Measurements from ENCODE around the gene SMG6. TPM values are rescaled to one million over a fixed set of nuclear protein-coding genes. Genes with fewer than 3 reads are reported as not detected.

The SMG6 gene
- polyA plus RNA-seq, 1 of the 3 experiments (the other 2 are of a cell fraction), result 15.7 TPM

- peak overlapping the region; percentile 33 to 47 for H3K27ac ChIP-seq (ENCODE audit: low read depth in 2 of 2, low read length in 1 of 2)
- no peaks in the 10 kb centered on the region for H4K20me1 ChIP-seq (ENCODE audit: insufficient read depth)
- POLR2A ChIA-PET, result no interaction called here
- 74% methylated on average over 3 of the region's 3 CpGs for WGBS (ENCODE audit: low lambda C conversion rate)
- CTCF ChIA-PET, result interaction anchor here (0.7 to 1.2 kb wide), 4 partner anchors 9 to 87 kb away, joined by 3 to 4 read pairs (median 4); no protein-coding TSS in a partner anchor
- no peak overlapping the region for H3K4me2 ChIP-seq
- no peak overlapping the region for H3K9ac ChIP-seq
- peaks cover 0 to 3% of the 10 kb centered on the region in 2 experiments; a peak in 1 of 4 replicates for H3K4me1 ChIP-seq (ENCODE audit: control insufficient read depth in 1 of 2, insufficient read depth in 2 of 2, low read depth in 1 of 2, low read length in 1 of 2)
- H3K4me3 ChIP-seq (ENCODE audit: low read depth in 2 of 2, low read length in 1 of 2), result no peak overlapping the region
- DNase-seq, result no peak
- no peaks in the 10 kb centered on the region; the same call in 1 of the 2 replicates for H3K79me2 ChIP-seq (ENCODE audit: insufficient read depth)
- H3K27me3 ChIP-seq (ENCODE audit: insufficient read depth), result no peaks in the 10 kb centered on the region
- H3K36me3 ChIP-seq (replicated peaks in 1 of 2; ENCODE audit: control insufficient read depth in 1 of 2, insufficient read depth in 2 of 2, low read length in 1 of 2), result peaks cover 0 to 50% of the 10 kb centered on the region in 2 experiments
- H3K9me3 ChIP-seq, result no peaks in the 10 kb centered on the region
- H3F3A ChIP-seq (replicated peaks; ENCODE audit: insufficient read depth), result no peaks in the 10 kb centered on the region
- no peaks in the 10 kb centered on the region for H3K9me2 ChIP-seq
- H2AFZ ChIP-seq (ENCODE audit: low read depth), result no peak overlapping the region
- TF ChIP-seq FOXJ3 (CRISPR knock-in tag; IDR thresholded peaks at IDR 0.05) (no peak), ELF1 (IDR thresholded peaks at IDR 0.05) (no peak), TCF12 (IDR thresholded peaks at IDR 0.05) (no peak), MEF2A (IDR thresholded peaks at IDR 0.05; ENCODE audit: borderline replicate concordance, low read depth) (no peak)
These were observed 145.8 kb downstream of the SMG6 start for GRCh38 chr17:2157675-2158395.

DNA sequence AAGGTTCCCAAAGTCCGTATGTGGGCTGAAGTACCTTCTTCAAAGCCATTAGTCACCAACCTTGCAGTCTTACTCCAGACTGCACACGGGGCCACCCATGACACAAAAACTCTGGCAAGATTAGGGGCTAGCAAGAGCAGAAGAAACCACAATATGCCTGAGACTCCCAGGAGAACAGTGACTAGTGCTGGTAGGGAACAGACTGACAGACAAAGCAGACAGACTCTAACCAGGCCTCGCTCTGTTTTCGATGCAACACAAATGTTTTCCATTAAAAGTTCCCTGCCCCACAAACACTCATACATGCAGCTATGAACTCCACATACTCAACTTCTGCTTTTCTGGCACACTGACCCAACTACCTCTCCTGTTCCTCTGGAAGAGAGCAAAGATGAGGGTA lies 146.5 kb downstream of the SMG6 start:
- H3K4me3 ChIP-seq (ENCODE audit: low read depth in 2 of 2, low read length in 1 of 2), result no peak overlapping the region
- no peaks in the 10 kb centered on the region for H3K9me3 ChIP-seq
- CTCF ChIA-PET, result interaction anchor here (1.0 to 2.7 kb wide), 4 partner anchors 14 to 103 kb away, joined by 4 to 11 read pairs (median 4); no protein-coding TSS in a partner anchor
- no peak overlapping the region for H3K9ac ChIP-seq
- H3K79me2 ChIP-seq (ENCODE audit: insufficient read depth), result no peaks in the 10 kb centered on the region; the same call in 1 of the 2 replicates
- peaks cover 0 to 3% of the 10 kb centered on the region in 2 experiments; a peak in 1 of 4 replicates for H3K4me1 ChIP-seq (ENCODE audit: control insufficient read depth in 1 of 2, insufficient read depth in 2 of 2, low read depth in 1 of 2, low read length in 1 of 2)
- TF ChIP-seq EP300 (IDR thresholded peaks at IDR 0.05; ENCODE audit: borderline replicate concordance in 1 of 2, low read depth in 1 of 2, low read length in 1 of 2), result no peak
- peak; percentile 40 for TF ChIP-seq TCF12 (IDR thresholded peaks at IDR 0.05)
- no peaks in the 10 kb centered on the region for H3K9me2 ChIP-seq
- H3K27ac ChIP-seq (ENCODE audit: low read depth in 2 of 2, low read length in 1 of 2), result peak overlapping the region; percentile 33 to 47; a peak in 3 of 4 replicates
- no peak overlapping the region for H3K4me2 ChIP-seq
- H3K36me3 ChIP-seq (replicated peaks in 1 of 2; ENCODE audit: control insufficient read depth in 1 of 2, insufficient read depth in 2 of 2, low read length in 1 of 2), result peaks cover 0 to 45% of the 10 kb centered on the region in 2 experiments
- H4K20me1 ChIP-seq (ENCODE audit: insufficient read depth), result no peaks in the 10 kb centered on the region
- H2AFZ ChIP-seq (ENCODE audit: low read depth), result no peak overlapping the region
- DNase-seq, result no peak
- POLR2A ChIA-PET, result interaction anchor here (1.2 kb wide), 1 partner anchor 13 kb away, joined by 5 read pairs; no protein-coding TSS in a partner anchor
- WGBS (ENCODE audit: low lambda C conversion rate), result 62% methylated on average over 4 of the region's 4 CpGs
- H3F3A ChIP-seq (replicated peaks; ENCODE audit: insufficient read depth), result no peaks in the 10 kb centered on the region
- no peaks in the 10 kb centered on the region for H3K27me3 ChIP-seq (ENCODE audit: insufficient read depth)

- no peaks in the 10 kb centered on the region; the same call in 1 of the 2 replicates for H3K79me2 ChIP-seq (ENCODE audit: insufficient read depth)
- H3K4me3 ChIP-seq (ENCODE audit: low read depth in 2 of 2, low read length in 1 of 2), result no peak overlapping the region
- H3K9ac ChIP-seq, result no peak overlapping the region
- H3K27ac ChIP-seq (ENCODE audit: low read depth in 2 of 2, low read length in 1 of 2), result peak overlapping the region; percentile 33 to 47; a peak in 3 of 4 replicates
- H3K9me2 ChIP-seq, result no peaks in the 10 kb centered on the region
- no peaks in the 10 kb centered on the region for H3K27me3 ChIP-seq (ENCODE audit: insufficient read depth)
- H3K9me3 ChIP-seq, result no peaks in the 10 kb centered on the region
- no peaks in the 10 kb centered on the region for H3F3A ChIP-seq (replicated peaks; ENCODE audit: insufficient read depth)
- H4K20me1 ChIP-seq (ENCODE audit: insufficient read depth), result no peaks in the 10 kb centered on the region
- H2AFZ ChIP-seq (ENCODE audit: low read depth), result no peak overlapping the region
- ChIA-PET POLR2A (interaction anchor here (1.2 kb wide), 1 partner anchor 12 kb away, joined by 5 read pairs; no protein-coding TSS in a partner anchor), CTCF (interaction anchor here (1.0 to 2.7 kb wide), 5 partner anchors 15 to 103 kb away, joined by 3 to 11 read pairs (median 4); partner anchors contain the start of gene HIC1)
- TF ChIP-seq MAX (IDR thresholded peaks at IDR 0.05; ENCODE audit: low read depth) (no peak), FOSL2 (IDR thresholded peaks at IDR 0.05; ENCODE audit: borderline replicate concordance, low read depth) (no peak), YY1 (IDR thresholded peaks at IDR 0.05; ENCODE audit: low read depth) (no peak), EP300 (IDR thresholded peaks at IDR 0.05; ENCODE audit: borderline replicate concordance in 1 of 2, low read depth in 1 of 2, low read length in 1 of 2) (no peak)
- TF ChIP-seq, protein P1, sequence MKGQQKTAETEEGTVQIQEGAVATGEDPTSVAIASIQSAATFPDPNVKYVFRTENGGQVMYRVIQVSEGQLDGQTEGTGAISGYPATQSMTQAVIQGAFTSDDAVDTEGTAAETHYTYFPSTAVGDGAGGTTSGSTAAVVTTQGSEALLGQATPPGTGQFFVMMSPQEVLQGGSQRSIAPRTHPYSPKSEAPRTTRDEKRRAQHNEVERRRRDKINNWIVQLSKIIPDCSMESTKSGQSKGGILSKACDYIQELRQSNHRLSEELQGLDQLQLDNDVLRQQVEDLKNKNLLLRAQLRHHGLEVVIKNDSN (IDR thresholded peaks at IDR 0.05; ENCODE audit: borderline replicate concordance, low read depth), result no peak
- peaks cover 0 to 41% of the 10 kb centered on the region in 2 experiments for H3K36me3 ChIP-seq (replicated peaks in 1 of 2; ENCODE audit: control insufficient read depth in 1 of 2, insufficient read depth in 2 of 2, low read length in 1 of 2)
- no peak for DNase-seq
- 96% methylated on average over 8 of the region's 8 CpGs for WGBS (ENCODE audit: low lambda C conversion rate)
- H3K4me2 ChIP-seq, result no peak overlapping the region
- H3K4me1 ChIP-seq (ENCODE audit: control insufficient read depth in 1 of 2, insufficient read depth in 2 of 2, low read depth in 1 of 2, low read length in 1 of 2), result peaks cover 0 to 3% of the 10 kb centered on the region in 2 experiments; a peak in 1 of 4 replicates
These were observed 146.9 kb downstream of the SMG6 start for GRCh38 chr17:2156666-2157065.
